Stimulated activated CD4-positive, alpha-beta T cell treated with anti-CD3 and anti-CD28 coated beads, Interleukin-1b, Interleukin-23, amount 100 ng/mL, for 24 hours (primary cell): Measurements from ENCODE around the gene C4orf17.

Experiments used
- DNase-seq, 4 experiments: peaks; one replicate each; pipeline ENCODE4 v3.0.0-alpha.2; 2020; ENCODE audit warnings: low read depth in 4 of 4, low spot score in 1 of 4

C4orf17 gene

GRCh38 chr4:99536848-99537247 is 26.0 kb downstream of the C4orf17 start:
- DNase-seq = no peak

GRCh38 chr4:99537674-99538073 is 26.9 kb downstream of the C4orf17 start:
- no peak for DNase-seq

- DNase-seq = no peak
Measured at GRCh38 chr4:99540277-99540939, 29.6 kb downstream of the C4orf17 start.

GRCh38 chr4:99552872-99553271 is 42.1 kb downstream of the C4orf17 start:
- DNase-seq = no peak

GRCh38 chr4:99563310-99564186 is 52.7 kb downstream of the C4orf17 start, which contains the start of gene TRMT10A:
TRMT10A (minus strand) TSS chr4:99564039; CDS start chr4:99559338, 4,701 bp downstream.
- peak; percentile 83 to 93 (median 91) for DNase-seq

GRCh38 chr4:99564921-99565320 is 54.1 kb downstream of the C4orf17 start:
- DNase-seq = no peak

- no peak for DNase-seq
Measured at GRCh38 chr4:99571883-99572282, 61.1 kb downstream of the C4orf17 start.

- DNase-seq = no peak
Measured at GRCh38 chr4:99572527-99573240, 61.9 kb downstream of the C4orf17 start.

GRCh38 chr4:99573735-99574368 is 63.0 kb downstream of the C4orf17 start:
- no peak for DNase-seq

GRCh38 chr4:99574530-99575324 is 63.9 kb downstream of the C4orf17 start, which contains the start of gene MTTP:
MTTP (plus strand) TSS chr4:99574824; CDS start chr4:99574910, 86 bp downstream.
- DNase-seq = no peak

- DNase-seq = no peak
Measured at GRCh38 chr4:99578714-99579113, 67.9 kb downstream of the C4orf17 start.

GRCh38 chr4:99585516-99585915 is 74.7 kb downstream of the C4orf17 start:
- DNase-seq = no peak

- no peak for DNase-seq
Measured at GRCh38 chr4:99586322-99586721, 75.5 kb downstream of the C4orf17 start.

GRCh38 chr4:99586797-99587196 is 76.0 kb downstream of the C4orf17 start:
- DNase-seq = no peak

GRCh38 chr4:99587309-99587708 is 76.5 kb downstream of the C4orf17 start:
- DNase-seq = no peak

- DNase-seq = no peak
Measured at GRCh38 chr4:99587803-99588202, 77.0 kb downstream of the C4orf17 start.

- no peak for DNase-seq
Measured at GRCh38 chr4:99591757-99592156, 80.9 kb downstream of the C4orf17 start.
